Transverse colon (tissue), 4 donors: ENCODE measurements around the gene PSMG1. TPM values are rescaled to one million over a fixed set of nuclear protein-coding genes. Genes with fewer than 3 reads are reported as not detected.

Experiments
- DNase-seq: peaks from one replicate; pipeline ENCODE4 v3.0.0-alpha.2; 2019
- H3K27ac ChIP-seq, 4 donors: fragments of 200-600 bp; sonication (generic); 2 replicates each; pipeline ENCODE4 v1.5.1; 2016 to 2018; ENCODE audit warnings: inconsistent platforms in 4 of 4
- H3K27me3 ChIP-seq: fragments of 200-600 bp; sonication (generic); 2 replicates; pipeline ENCODE4 v1.5.1; 2017; ENCODE audit warnings: inconsistent platforms
- H3K36me3 ChIP-seq, 4 donors: fragments of 200-600 bp; sonication (generic); 2 replicates each; pipeline ENCODE4 v1.5.1; 2017 to 2019; ENCODE audit warnings: inconsistent platforms in 4 of 4
- H3K4me1 ChIP-seq, 4 donors: fragments of 200-600 bp; sonication (generic); 2 replicates each; pipeline ENCODE4 v1.5.1; 2017 to 2020; ENCODE audit warnings: inconsistent platforms in 4 of 4
- H3K4me3 ChIP-seq, 4 donors: fragments of 200-600 bp; sonication (generic); 1 replicate in 1 of 4; 2 replicates in 3 of 4; pipeline versions ENCODE4 v1.5.1 to v1.6.1; 2017 to 2019; ENCODE audit warnings: inconsistent platforms in 4 of 4
- H3K9me3 ChIP-seq, 2 donors: fragments of 200-600 bp; sonication (generic); 2 replicates each; pipeline ENCODE4 v1.5.1; 2017 to 2019; ENCODE audit warnings: inconsistent platforms in 2 of 2
- EP300 ChIP-seq: sonication (generic); formaldehyde crosslinking; IDR thresholded peaks from one replicate; pipeline ENCODE4 v1.6.1; 2017; ENCODE audit warnings: antibody characterized with exemption, low read depth
- POLR2A ChIP-seq: fragments of 450-650 bp; IDR thresholded peaks from one replicate; pipeline ENCODE4 v1.6.1; 2016; ENCODE audit warnings: antibody characterized with exemption, mild to moderate bottlenecking, moderate library complexity
- POLR2AphosphoS5 ChIP-seq, 3 donors: sonication (generic); formaldehyde crosslinking; IDR thresholded peaks; one replicate each; pipeline ENCODE4 v1.6.1; 2016; ENCODE audit warnings: antibody characterized with exemption in 3 of 3
- WGBS, 2 donors: methylation state at CpG; one replicate each; pipeline ENCODE4 v1.1.5; 2018; ENCODE audit warnings: low coverage in 1 of 2; 5-methylcytosine and 5-hydroxymethylcytosine counted together
- in situ Hi-C, 4 donors: fragments of 200-750 bp; cut with MboI; loops; one replicate each; pipeline versions ENCODE4 v1.15.0 to v1.15.1; 2017; ENCODE audit warnings: low sequenced_read_pairs in 3 of 4, low pct_ligation_motif_present in 1 of 4, low pct_unique_long_range_greater_than_20kb in 1 of 4
- intact Hi-C: fragments of 100-400 bp; cut with DNase I; formaldehyde crosslinking; loops from one replicate; pipeline ENCODE4 v1.15.1; 2023; ENCODE audit warnings: low total_unique reads
- total RNA-seq, 4 donors: library from RNA; depleted of rRNA; stranded (reverse); fragments of >200 nt; gene quantifications; one replicate each; pipeline ENCODE4 v1.1.0, GENCODE V29; 2016
- TF ChIP-seq, protein P1 (sequence below), 5 experiments: fragments of 200-600 bp in 3 of 5; fragments of 450-650 bp in 2 of 5; sonication (generic) in 3 of 5; IDR thresholded peaks; 1 replicate in 2 of 5; 2 replicates in 3 of 5; pipeline ENCODE4 v1.5.1; 2016 to 2017; ENCODE audit warnings: antibody characterized with exemption in 5 of 5, inconsistent platforms in 3 of 5, mild to moderate bottlenecking in 2 of 5, moderate library complexity in 1 of 5

The PSMG1 gene
- total RNA-seq, 4 donors from 2014 or later = 7.4 to 28.1 (median 20.2) TPM

- Histone ChIP-seq H3K27me3 (no peaks in the 10 kb centered on the region), H3K4me1 (no peaks in the 10 kb centered on the region), H3K4me3 (no peak overlapping the region), H3K9me3 (no peaks in the 10 kb centered on the region), H3K27ac (no peak overlapping the region), H3K36me3 (peaks cover 0 to 48% (median 24%) of the 10 kb centered on the region in 4 donors)
- TF ChIP-seq, protein P1, sequence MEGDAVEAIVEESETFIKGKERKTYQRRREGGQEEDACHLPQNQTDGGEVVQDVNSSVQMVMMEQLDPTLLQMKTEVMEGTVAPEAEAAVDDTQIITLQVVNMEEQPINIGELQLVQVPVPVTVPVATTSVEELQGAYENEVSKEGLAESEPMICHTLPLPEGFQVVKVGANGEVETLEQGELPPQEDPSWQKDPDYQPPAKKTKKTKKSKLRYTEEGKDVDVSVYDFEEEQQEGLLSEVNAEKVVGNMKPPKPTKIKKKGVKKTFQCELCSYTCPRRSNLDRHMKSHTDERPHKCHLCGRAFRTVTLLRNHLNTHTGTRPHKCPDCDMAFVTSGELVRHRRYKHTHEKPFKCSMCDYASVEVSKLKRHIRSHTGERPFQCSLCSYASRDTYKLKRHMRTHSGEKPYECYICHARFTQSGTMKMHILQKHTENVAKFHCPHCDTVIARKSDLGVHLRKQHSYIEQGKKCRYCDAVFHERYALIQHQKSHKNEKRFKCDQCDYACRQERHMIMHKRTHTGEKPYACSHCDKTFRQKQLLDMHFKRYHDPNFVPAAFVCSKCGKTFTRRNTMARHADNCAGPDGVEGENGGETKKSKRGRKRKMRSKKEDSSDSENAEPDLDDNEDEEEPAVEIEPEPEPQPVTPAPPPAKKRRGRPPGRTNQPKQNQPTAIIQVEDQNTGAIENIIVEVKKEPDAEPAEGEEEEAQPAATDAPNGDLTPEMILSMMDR (IDR thresholded peaks at IDR 0.05) = no peak
- TF ChIP-seq POLR2A = no peak
- no peak for TF ChIP-seq EP300
- WGBS, 2 donors = 96 to 100% methylated on average over 2 to 3 of the region's 3 CpGs
- no peak for DNase-seq
- in situ Hi-C loops (no loop called here), intact Hi-C loops (no loop called here)
These were observed 34.3 kb upstream of the PSMG1 start for GRCh38 chr21:39217356-39218081.

DNA sequence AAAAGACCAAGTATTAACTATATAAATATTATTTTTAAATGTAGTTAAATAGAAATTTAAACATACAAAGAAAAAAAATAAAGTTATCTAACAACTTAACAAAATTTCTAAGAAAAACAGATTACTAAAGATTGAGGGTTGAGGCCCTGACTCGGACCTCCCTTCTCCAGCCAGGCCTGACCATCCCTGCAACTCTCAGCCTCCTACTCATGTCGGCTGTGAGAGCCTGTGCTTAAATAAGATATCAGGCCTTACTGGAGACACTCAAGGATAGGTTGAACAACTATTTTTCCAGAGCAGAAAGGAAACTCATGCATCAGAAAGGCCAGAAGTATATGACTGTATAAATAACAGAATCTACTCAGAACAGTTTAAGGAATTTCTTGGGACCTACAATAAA is 33.0 kb upstream of the PSMG1 start:
- intact Hi-C loops (no loop called here), in situ Hi-C loops (no loop called here)
- Histone ChIP-seq H3K27ac (no peak overlapping the region), H3K9me3 (no peaks in the 10 kb centered on the region), H3K27me3 (no peaks in the 10 kb centered on the region), H3K4me1 (no peaks in the 10 kb centered on the region), H3K4me3 (no peak overlapping the region), H3K36me3 (peaks cover 0 to 52% (median 22%) of the 10 kb centered on the region in 4 donors)
- TF ChIP-seq POLR2A = no peak
- TF ChIP-seq EP300 = no peak
- WGBS, 2 donors = 97 to 100% methylated on average over 2 of the region's 2 CpGs
- DNase-seq = no peak

- Histone ChIP-seq H3K27me3 (no peaks in the 10 kb centered on the region), H3K36me3 (peaks cover 0 to 60% (median 21%) of the 10 kb centered on the region in 4 donors), H3K9me3 (no peaks in the 10 kb centered on the region), H3K4me1 (no peaks in the 10 kb centered on the region), H3K4me3 (no peak overlapping the region), H3K27ac (no peak overlapping the region)
- intact Hi-C loops (no loop called here), in situ Hi-C loops (no loop called here)
- WGBS, 2 donors = 89 to 95% methylated on average over 7 of the region's 7 CpGs
- DNase-seq = no peak
- TF ChIP-seq POLR2A (no peak), EP300 (no peak), POLR2AphosphoS5 (IDR thresholded peaks at IDR 0.05) (no peak)
- TF ChIP-seq, protein P1 (IDR thresholded peaks at IDR 0.05) = no peak
These were observed 31.8 kb upstream of the PSMG1 start for GRCh38 chr21:39215078-39215477.

DNA sequence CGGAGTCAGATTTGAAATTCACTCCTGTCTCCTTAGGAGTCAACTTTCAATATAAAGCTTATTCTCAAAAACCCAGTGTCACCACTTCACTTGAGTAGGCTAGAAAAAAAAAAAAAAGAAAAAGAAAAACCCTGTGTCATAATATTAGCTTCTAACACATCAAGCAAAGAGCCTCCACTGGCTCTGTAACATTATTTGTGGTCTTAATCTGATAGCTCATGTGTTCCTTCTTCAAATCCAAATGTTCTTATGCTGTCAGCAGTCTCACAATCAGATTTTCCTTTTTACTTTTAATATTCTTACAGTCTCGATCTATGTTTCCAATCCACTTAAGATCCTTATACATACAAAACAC is 26.1 kb upstream of the PSMG1 start:
- peak overlapping the region in 2 of 4 donors; percentile 21 to 26 for H3K27ac ChIP-seq
- intact Hi-C loops = no loop called here

More for the DNA sequence above, 26.1 kb upstream of the PSMG1 start:
- TF ChIP-seq POLR2A = no peak
- no peak for TF ChIP-seq EP300
- TF ChIP-seq, protein P1 (IDR thresholded peaks at IDR 0.05) = no peak
- no peak for TF ChIP-seq POLR2AphosphoS5 (IDR thresholded peaks at IDR 0.05)
- in situ Hi-C loops = no loop called here
- Histone ChIP-seq H3K36me3 (peaks cover 0 to 62% (median 16%) of the 10 kb centered on the region in 4 donors), H3K9me3 (no peaks in the 10 kb centered on the region), H3K27me3 (no peaks in the 10 kb centered on the region), H3K4me3 (no peak overlapping the region), H3K4me1 (peaks cover 0 to 12% (median 0%) of the 10 kb centered on the region in 4 donors)
- DNase-seq = no peak
- 59 to 72% methylated on average over 2 of the region's 2 CpGs for WGBS, 2 donors
